Osteoblast (primary cell): ENCODE measurements around the gene CTNNA2. TPM values are rescaled to one million over a fixed set of nuclear protein-coding genes. Genes with fewer than 3 reads are reported as not detected.

Experiments used
- DNase-seq: peaks from one replicate; pipeline ENCODE4 v3.0.0; 2011; ENCODE audit warnings: low spot score, mixed read lengths; ENCODE audit not compliant: insufficient read length; ENCODE audit errors: missing footprints
- H2AFZ ChIP-seq: 2 replicates; pipeline ENCODE4 v1.6.0; 2011; ENCODE audit warnings: mild to moderate bottlenecking, low read length
- H3K27ac ChIP-seq: 2 replicates; pipeline ENCODE4 v1.5.1; 2011; ENCODE audit warnings: mild to moderate bottlenecking, low read depth, low read length, moderate library complexity
- H3K27me3 ChIP-seq: 2 replicates; pipeline ENCODE4 v1.6.0; 2012; ENCODE audit warnings: mild to moderate bottlenecking, control low read depth, inconsistent platforms, low read length, moderate library complexity; ENCODE audit not compliant: insufficient read depth
- H3K36me3 ChIP-seq: 2 replicates; pipeline ENCODE4 v1.5.1; 2011; ENCODE audit warnings: mild to moderate bottlenecking, low read length, control low read depth, moderate library complexity; ENCODE audit not compliant: insufficient read depth
- H3K4me1 ChIP-seq: 2 replicates; pipeline ENCODE4 v1.5.1; 2011; ENCODE audit warnings: mild to moderate bottlenecking, low read length, control low read depth, moderate library complexity; ENCODE audit not compliant: insufficient read depth
- H3K4me2 ChIP-seq: 2 replicates; pipeline ENCODE4 v1.6.0; 2011; ENCODE audit warnings: mild to moderate bottlenecking, low read length; ENCODE audit not compliant: insufficient read depth
- H3K4me3 ChIP-seq: fragments of 200-600 bp; sonication (generic); 3 replicates; pipeline ENCODE4 v1.5.1; 2012; ENCODE audit warnings: mild to moderate bottlenecking, low read length, inconsistent platforms; ENCODE audit not compliant: insufficient read depth
- H3K79me2 ChIP-seq: 2 replicates; pipeline ENCODE4 v1.6.0; 2012; ENCODE audit warnings: mild to moderate bottlenecking, low read length, control low read depth, inconsistent platforms; ENCODE audit not compliant: insufficient read depth
- H3K9me3 ChIP-seq: 2 replicates; pipeline ENCODE4 v1.5.1; 2011; ENCODE audit warnings: low read depth, low read length, control low read depth
- H4K20me1 ChIP-seq: 2 replicates; pipeline ENCODE4 v1.6.0; 2012; ENCODE audit warnings: mild to moderate bottlenecking, low read length, control low read depth; ENCODE audit not compliant: insufficient read depth
- CTCF ChIP-seq: IDR thresholded peaks from 2 replicates; pipeline ENCODE4 v1.5.1; 2011; ENCODE audit warnings: mild to moderate bottlenecking, low read depth, low read length, moderate library complexity; ENCODE audit errors: extremely low read depth
- total RNA-seq: library from RNA; depleted of rRNA; stranded (reverse); fragments of >200 nt; gene quantifications from 2 replicates; pipeline ENCODE4 v1.2.3, GENCODE V29; 2012

The CTNNA2 gene
- total RNA-seq, 1 donor, result not detected

GRCh38 chr2:80147690-80148089 is 634.8 kb downstream of the CTNNA2 start:
- Histone ChIP-seq H3K79me2 (no peaks in the 10 kb centered on the region), H3K4me1 (no peaks in the 10 kb centered on the region), H4K20me1 (no peaks in the 10 kb centered on the region), H3K27me3 (no peaks in the 10 kb centered on the region), H2AFZ (no peak overlapping the region), H3K4me2 (no peak overlapping the region), H3K4me3 (no peak overlapping the region), H3K27ac (no peak overlapping the region), H3K9me3 (no peaks in the 10 kb centered on the region), H3K36me3 (no peaks in the 10 kb centered on the region)
- TF ChIP-seq CTCF, result no peak
- DNase-seq, result no peak

GRCh38 chr2:80148906-80149305 is 636.1 kb downstream of the CTNNA2 start:
- Histone ChIP-seq H3K4me3 (no peak overlapping the region), H3K27me3 (no peaks in the 10 kb centered on the region), H3K4me2 (no peak overlapping the region), H2AFZ (no peak overlapping the region), H3K36me3 (no peaks in the 10 kb centered on the region), H3K9me3 (no peaks in the 10 kb centered on the region), H3K4me1 (no peaks in the 10 kb centered on the region), H3K27ac (no peak overlapping the region), H4K20me1 (no peaks in the 10 kb centered on the region), H3K79me2 (no peaks in the 10 kb centered on the region)
- TF ChIP-seq CTCF, result no peak
- DNase-seq, result no peak

GRCh38 chr2:80149991-80150390 is 637.1 kb downstream of the CTNNA2 start:
- Histone ChIP-seq H3K4me3 (no peak overlapping the region), H4K20me1 (no peaks in the 10 kb centered on the region), H3K4me1 (no peaks in the 10 kb centered on the region), H3K9me3 (no peaks in the 10 kb centered on the region), H3K79me2 (no peaks in the 10 kb centered on the region), H3K4me2 (no peak overlapping the region), H3K27me3 (no peaks in the 10 kb centered on the region), H2AFZ (no peak overlapping the region), H3K27ac (no peak overlapping the region), H3K36me3 (no peaks in the 10 kb centered on the region)
- TF ChIP-seq CTCF, result no peak
- no peak for DNase-seq

GRCh38 chr2:80151248-80151647 is 638.4 kb downstream of the CTNNA2 start:
- TF ChIP-seq CTCF, result no peak
- Histone ChIP-seq H3K27me3 (no peaks in the 10 kb centered on the region), H3K36me3 (no peaks in the 10 kb centered on the region), H2AFZ (no peak overlapping the region), H3K4me3 (no peak overlapping the region), H3K4me1 (no peaks in the 10 kb centered on the region), H3K27ac (no peak overlapping the region), H3K79me2 (no peaks in the 10 kb centered on the region), H3K4me2 (no peak overlapping the region), H3K9me3 (no peaks in the 10 kb centered on the region), H4K20me1 (no peaks in the 10 kb centered on the region)
- DNase-seq, result no peak
